GM19240 (cell line): ENCODE measurements around the gene TBC1D1.

ENCODE experiments used
- DNase-seq: peaks from one replicate; pipeline ENCODE4 v3.0.0; 2011; ENCODE audit warnings: low spot score; ENCODE audit not compliant: insufficient read length

The TBC1D1 gene

DNA sequence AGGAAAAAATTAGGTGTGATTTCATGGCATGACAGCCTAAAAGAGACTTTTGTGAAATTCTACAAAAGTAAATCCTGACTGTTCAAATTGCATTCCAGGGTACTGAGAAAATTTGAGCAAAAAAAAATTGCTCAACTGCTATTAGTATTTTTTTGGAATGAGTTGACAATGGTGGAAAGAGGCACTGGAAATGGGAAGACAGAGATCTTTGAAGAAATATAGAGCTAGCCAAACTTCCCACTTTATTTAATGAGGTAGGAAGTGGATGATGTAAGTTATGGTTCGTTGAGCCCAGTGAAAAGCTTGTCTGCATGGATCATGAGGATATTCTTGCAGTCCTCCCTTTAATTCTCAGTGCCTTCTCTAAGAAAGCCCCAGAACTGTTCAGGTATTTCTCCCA is 253.1 kb downstream of the TBC1D1 start:
- DNase-seq, result no peak

DNA sequence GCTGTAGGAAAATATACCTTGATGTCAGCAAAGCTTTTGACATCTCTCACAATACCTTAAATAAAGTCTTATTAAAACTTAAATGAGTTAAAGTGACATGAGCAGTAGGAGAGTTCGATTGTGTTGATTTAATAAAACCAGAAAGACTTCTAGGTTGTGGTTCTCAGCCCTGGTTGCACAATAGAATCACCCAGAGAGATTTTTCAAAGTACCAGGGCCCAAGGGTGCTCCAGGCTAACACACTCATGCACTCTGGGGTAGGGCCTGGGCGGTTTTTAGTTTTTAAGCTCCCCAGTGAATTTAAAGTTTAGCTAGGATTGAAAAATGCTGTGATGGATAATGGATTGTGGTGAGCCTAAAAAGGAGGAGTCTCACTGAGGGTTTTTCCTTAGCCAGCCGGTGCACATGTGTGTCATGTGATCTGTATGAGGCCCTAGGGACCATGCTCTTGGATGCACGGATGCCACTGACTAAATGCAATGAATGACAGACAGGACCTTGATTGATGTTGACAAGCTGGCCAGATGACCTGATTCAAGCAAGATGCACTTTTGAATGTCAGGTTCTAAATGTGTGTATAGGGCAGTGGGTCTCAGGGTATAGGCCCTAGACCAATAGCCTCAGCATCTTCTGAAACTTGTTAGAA is 254.3 kb downstream of the TBC1D1 start:
- DNase-seq, result no peak

DNA sequence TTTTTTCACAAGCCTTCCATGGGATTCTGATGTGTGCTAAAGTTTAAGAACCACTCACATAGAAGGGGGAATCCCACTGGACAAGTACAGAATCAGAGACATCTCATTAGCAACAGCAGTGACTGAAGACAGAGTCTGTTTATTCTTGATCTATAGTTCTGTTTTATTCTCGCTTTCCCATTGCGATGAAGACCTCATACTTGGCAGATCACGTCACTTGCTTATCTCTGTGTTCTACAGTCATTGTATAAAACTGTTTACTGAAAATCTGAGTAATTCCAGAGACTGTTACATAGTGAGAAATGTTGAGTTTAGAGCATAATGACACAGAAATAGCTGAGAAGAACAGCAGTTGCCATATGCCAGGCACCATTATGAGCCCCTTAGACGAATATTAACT is 254.9 kb downstream of the TBC1D1 start:
- no peak for DNase-seq

DNA sequence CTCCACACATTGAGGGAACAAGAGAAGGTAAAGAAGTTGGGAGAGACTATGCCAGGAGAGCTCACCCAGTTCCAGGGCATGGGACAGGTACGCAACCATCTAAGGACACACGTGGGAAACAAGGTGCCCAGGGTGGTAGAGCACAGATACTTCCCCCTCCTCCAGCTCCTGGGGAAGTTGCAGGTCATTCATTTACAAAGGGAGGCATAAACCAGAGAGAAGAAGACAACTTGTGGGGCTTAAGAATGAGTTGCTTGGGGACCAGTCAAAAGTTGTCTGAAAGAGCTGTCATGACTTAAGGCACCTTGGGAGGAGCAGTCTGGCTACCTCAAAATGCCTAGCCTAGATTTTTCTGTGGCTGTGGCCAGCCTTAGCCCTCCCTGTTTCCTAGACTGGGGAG is 255.5 kb downstream of the TBC1D1 start:
- DNase-seq, result no peak

DNA sequence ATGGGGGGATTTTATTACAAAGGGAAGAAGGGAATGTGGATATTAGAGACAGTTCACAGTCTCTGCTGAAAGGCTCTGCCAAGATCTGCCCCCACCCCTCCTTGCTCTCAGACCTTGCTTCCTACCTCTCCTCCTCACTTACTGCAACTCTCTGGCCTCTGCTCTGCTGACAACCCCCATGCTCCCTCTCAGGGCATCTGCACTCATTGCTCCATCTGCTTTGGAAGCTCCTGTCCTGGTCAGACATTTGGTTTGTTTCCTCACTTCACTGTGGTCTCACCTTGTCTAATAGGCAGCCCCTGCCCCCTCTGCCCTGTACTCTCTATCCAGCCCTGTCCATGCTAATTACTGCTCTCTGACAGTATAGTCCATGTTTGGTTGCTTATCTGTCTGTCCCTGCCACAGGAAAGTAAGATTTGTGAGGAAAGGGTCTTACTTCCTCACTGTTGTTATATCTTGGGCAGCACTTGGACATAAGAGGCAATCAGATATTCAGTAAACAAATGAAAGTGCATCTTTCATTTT is 258.6 kb downstream of the TBC1D1 start:
- no peak for DNase-seq

DNA sequence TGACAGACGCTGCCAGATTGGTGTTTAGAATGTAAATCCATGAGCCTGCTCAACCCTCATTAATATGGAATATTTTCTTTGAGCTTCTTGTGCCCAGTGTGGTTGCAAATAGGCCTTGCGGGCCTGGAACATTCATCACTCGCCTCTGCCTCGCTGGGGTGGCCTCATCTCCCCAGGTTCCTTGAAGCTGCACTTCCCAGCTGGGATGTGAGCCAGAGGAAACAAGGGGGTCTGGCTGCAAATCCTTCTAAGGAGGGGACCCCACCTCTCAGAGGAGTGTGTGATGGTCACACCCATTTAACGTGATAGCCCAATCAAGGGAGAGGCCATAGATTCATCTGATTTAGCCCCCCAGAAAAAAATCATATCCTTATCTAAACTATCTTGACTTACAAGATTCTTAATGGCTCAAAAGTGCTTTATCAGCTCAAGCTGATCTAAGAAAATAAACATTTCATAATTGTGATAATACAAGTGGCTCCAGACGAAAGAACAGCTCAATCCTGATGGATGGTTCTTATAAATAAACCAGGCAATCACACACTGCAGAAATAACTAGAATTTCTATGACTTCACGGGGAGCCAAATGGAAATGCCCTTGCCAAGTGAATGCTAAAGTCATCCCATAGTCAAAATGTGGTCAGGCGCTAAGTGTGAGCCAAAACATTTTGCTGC is 259.2 kb downstream of the TBC1D1 start:
- no peak for DNase-seq

DNA sequence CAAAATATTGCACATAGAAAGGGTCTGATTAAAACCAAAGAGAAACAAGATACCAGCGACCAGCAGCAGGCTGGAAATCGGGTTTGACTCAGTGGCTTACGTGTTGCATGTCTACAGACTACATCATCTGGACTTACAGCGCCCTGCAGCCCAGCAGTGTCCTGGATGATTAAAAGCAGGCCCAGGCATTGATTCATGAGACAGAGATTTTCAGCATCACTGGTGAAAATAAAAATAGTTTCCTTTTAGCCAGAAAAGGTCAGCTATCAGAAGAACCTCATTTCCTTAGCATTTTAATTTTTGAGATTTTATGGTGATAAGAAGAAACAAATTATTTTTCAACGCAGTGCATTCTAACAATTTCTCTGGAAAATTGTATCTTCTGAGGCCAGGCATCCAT is 259.9 kb downstream of the TBC1D1 start:
- DNase-seq, result no peak

DNA sequence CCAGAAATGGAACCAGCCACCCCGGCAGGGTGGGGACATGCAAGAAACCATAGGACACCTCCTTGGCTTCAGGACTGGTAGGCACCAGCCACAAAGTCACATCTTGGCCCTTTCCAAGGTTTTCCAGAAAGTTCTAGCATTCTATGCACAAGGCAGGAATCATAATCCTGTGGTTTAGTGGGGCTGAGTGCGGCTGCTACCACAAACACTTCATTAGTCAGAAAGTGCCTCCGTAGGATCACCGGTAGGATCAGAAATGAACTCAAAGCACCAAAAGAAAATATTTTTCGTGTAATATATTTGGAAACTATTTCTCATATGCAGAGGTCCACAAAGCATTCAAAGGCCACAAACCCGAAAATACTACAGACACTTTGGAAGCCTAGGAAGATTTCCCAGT is 261.0 kb downstream of the TBC1D1 start:
- no peak for DNase-seq

DNA sequence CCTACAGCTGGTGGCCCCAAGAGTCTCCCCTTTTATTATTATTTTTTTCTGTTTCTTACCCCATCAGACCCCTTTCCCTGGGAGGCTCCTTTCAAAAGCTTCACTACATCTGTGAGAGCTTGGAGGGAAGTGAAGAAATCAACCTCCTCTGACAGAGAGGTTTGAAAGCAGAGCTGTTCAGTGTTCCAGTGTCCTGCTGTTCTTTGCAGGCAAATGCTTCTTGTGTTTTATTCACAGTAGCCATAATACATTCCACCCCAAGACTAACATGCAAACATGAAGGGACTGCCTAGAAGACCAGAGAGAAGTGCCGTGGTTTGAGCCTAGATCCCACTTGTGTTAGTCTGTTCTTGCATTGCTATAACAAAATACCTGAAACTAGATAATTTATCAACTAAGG is 261.4 kb downstream of the TBC1D1 start:
- no peak for DNase-seq

DNA sequence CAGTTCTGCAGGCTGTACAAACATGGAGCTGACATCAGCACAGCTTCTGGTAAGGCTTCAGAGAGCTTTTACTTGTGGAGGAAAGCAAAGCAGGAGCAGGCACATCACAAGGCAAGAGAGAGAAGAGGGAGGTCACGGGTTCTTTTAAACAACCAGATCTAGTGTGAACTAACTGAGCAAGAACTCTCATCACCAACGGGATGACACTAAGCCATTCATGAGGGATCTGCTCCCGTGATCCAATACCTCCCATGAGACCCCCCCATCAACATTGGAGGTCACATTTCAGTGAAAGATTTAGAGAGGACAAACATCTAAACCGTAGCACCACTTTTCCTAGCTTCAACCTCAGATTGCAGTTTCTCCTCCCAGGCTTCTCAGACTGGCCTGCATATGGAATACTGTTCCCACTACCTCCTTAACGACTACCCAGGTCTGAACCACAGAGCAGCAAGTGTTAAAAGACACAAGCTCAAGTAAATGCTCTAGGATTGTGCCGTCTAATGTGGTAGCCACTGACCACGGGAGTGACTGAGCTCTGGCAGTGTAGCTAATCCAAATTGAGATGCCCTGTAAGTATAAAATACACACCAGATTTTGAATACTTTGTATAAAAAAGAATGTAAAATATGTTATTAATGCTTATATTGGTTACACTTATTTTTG is 262.0 kb downstream of the TBC1D1 start:
- no peak for DNase-seq

DNA sequence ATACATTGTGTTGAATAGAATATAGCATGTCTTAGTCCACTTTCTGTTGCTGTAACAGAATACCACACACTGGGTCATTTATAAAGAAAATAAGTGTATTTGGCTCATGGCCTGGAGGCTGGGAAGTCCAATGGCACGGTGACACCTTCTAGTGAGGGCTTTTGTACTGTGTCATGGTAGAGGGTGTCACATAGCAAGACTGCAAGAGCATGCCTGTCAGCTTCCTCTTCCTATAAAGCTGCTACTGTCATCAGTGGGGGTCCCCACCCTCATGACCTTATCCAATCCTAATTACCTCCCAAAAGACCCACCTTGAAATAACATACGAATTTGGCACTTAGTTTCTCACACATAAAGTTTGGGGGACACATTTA is 262.5 kb downstream of the TBC1D1 start:
- DNase-seq, result no peak

DNA sequence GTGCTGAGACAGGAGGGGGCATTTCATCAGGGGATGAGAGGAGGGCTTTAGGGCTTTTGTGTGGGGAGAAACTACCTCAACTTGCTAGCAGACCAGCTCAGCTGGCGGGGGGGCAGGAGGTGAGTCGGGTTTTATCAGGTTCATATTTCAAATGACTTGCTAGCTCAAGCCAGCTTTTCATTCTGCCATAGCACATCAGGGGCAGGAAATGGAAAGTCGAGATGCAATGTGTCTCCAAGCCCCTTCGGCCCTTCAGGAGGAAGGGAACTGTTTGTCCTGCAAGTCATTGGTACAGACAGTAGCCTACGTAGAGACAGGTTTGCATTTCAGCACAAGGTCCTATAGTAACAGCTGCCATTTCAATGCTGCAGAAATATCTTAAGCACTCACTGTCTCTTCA is 263.4 kb downstream of the TBC1D1 start:
- no peak for DNase-seq

DNA sequence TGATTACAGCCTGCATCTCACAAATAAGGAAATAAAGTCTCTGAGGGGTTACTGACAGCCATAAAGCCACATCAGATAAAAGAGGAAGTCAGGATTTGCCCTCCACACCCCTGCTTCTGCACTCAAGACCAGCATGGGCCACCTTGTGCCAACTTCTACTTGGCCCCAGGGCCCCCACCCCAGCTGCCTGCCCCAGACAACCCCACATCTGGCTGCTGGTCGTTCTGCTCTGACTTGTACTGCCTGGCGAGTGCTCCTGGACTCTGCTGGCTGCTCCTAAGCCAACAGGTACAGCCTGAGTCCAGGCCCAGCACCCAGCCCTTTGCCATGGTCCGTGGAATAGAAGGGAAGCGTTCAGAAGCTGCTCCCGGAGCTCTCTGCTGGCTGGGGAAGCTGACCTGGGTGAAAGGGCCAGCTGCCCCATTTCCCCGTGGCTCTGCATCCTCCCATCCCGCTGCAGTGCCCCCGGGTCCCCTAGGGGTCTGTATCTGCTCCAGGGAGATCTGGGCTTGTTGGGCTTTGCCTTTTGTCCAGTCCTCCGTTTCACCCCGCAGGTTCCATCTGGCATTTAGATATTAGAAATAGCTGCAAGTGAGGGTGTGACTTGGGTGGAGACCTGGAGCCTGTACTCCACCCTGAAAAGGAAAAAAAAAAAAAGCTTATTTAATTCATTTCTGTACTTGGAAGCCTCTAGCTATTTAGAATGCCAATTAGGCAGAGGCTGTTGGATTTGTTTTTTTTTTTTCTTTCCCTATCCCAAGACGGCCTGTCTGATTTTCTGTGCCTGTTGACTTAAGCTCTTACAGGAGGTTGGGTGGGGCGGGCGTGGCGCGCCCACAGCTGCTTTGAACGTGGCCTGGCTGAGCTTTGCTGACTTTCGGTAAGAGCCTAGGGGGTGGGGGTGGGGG is 264.1 kb downstream of the TBC1D1 start:
- no peak for DNase-seq

DNA sequence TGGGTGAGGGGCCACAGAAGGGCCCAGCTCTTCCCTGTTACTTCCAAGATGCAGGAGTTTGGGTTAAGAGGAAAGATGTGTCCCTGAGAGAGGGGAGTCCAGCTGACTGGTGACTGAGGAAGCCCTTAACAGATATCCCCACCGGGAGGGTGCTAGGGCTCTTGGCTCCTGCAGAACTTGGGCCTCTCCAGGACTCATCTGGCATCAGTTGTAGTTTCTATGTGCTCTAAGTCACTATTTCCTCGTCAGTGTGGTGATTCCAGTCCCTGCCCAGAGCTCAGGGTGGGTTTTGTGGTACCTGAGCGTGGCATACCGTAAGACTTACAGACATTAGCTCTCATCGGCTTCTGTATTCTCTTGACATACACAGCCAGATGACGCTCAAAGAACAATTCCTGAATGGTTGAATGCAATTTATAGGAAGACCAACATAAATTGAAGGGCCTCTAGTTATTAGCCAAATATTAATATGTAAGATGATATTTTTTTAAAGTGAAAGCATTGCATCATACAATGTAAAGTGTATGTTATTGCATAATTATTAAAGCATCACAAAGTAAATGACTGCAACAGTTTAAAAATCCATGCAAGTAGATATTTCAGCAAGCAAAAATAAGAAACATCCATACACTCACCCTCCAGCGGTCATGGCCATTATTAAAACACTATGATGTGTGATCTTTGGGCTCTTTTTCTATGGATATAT is 264.9 kb downstream of the TBC1D1 start:
- DNase-seq, result no peak

DNA sequence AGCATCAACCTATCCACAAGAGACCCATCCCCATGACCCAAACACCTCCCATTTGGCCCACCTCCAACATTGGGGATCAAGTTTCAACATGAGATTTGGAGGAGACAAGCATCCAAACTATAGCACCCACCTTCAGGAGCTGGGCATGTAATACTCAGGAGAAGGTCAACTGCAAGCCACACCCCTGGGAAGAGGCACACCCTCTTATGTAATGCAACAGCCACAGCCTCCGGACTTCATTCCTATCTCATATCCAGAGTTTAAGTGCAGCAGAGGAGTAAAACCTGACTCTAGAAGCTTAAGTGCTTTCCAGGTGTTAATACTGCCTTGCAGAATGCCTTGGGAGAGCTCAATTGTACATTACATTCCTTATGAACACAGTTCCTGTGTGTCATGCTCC is 266.7 kb downstream of the TBC1D1 start:
- DNase-seq, result no peak

DNA sequence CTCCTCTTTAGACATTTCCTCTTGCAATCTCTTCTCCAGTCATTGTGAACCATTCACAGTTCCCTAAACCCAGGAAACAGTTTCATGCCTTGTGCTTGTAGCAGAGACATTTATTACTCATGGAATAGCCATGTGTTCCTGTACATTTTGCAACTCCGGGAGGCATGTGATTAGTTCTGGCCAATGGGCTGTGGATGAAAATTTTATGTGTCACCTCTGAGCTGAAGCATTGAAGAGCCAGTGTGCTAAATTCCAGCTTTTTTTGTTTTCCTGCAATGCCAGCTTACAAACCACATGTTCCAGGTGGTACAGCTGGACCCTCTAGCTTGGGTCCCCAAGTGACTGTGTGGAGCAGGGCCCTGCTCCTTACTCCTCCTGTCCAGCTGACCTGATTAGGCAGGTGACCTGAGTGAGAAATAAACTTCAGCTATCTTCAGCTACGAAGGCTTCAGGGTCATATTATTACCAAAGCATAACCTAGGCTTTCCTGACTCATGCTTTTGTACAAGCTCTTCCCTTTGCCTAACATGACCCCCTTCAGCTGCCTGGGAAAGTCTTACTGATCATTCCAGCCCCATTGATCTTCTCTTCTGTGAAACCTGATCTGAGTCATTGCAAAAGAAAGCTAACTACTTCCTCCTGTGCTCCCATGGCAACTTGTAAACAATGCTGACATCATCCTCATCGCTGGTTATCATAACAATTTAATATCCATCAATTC is 269.8 kb downstream of the TBC1D1 start:
- peak; percentile 71 for DNase-seq

DNA sequence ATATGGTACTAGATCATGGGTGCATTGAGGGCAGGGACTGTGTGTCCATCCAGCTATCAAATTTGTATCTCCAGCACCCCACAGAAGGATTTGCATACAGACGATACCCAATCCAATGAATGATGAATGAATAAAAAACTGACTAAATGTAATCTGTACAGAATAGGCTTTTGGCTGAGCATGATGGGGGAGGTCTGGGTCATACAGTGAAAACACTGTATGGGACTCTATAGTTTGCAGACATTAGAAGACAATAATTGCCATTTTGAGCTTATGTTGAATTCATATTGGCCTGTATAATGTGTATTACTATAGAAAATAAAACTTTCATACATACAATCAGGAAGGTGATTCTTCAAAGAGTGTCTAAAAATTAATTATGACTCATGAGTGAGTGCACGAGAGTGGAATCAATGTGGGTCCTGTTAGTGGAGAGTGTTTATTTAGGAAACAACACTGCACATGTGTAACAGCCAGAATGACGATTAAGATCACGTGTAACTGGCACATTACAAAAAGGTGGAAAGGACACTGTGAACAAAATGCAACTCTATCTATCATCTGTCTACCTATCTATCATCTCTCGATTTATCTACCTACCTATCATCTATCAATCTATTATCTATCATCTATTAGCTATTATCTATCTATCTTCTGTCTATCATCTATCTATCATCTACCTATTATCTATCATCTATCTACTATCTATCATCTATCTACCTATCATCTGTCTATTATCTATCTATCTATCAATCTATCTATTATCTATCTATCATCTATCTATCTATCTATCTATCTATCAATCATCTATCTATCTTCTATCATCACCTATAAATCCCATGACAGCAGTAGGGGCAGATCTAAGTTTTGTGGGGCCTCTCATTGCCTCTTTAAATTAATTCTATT is 270.6 kb downstream of the TBC1D1 start:
- DNase-seq, result no peak

DNA sequence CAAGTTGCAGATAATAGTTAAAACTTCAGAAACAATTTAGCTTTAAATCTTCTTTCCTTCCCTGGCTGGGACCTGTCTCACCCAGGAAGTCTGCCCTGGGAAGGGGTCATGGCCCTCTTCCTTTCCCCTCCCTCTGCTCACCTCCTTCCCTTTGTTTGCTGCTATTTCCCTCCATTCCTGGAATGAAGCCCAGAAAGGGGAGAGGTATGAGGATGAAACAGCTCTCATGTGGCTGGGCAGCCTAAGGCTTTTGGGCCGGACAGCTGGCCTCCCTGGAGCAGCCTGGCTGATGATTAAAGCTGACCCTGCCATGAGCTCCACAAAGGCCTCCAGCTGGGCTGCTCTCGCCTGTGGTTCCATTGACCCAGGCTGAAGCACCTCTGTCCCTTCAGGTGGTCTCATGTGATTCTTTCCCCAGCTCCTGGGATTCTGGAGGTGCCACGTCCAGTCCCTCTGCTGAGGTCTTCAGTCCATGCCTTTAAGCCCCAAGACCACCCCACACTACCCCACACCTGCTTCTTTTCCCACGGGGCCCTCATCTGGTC is 271.4 kb downstream of the TBC1D1 start:
- no peak for DNase-seq
